ENCODE results near the gene ADRM1.

GRCh38 chr20:62300319-62300718, 2.5 kb upstream of the ADRM1 start:
- TF ChIP-seq CTCF (IDR thresholded peaks at IDR 0.05): no peak
- TF ChIP-seq POLR2A (IDR thresholded peaks at IDR 0.05): no peak
